ENCODE measurements around the gene PER2.

Gene PER2

GRCh38 chr2:238282861-238283738 lies 5.3 kb downstream of the PER2 start:
- H3K4me1 ChIP-seq, result peaks cover 0 to 82% (median 43%) of the 10 kb centered on the region in 4 donors

GRCh38 chr2:238281826-238282480 lies 6.5 kb downstream of the PER2 start:
- peaks cover 4 to 24% (median 10%) of the 10 kb centered on the region in 3 donors for H3K36me3 ChIP-seq
- no peaks in the 10 kb centered on the region for H3K9me3 ChIP-seq
- H3K27me3 ChIP-seq, result no peaks in the 10 kb centered on the region
- no peak for DNase-seq
- H3K4me3 ChIP-seq, result no peak overlapping the region
- no peak for TF ChIP-seq CTCF (IDR thresholded peaks at IDR 0.05)
- H3K27ac ChIP-seq, result no peak overlapping the region
- peaks cover 0 to 73% (median 33%) of the 10 kb centered on the region in 4 donors for H3K4me1 ChIP-seq
- intact Hi-C loops (cut with DNase I; ENCODE audit: low total_unique reads), result loop anchor here (10.0 kb wide), 1 partner anchor 1963 kb away; no protein-coding TSS in a partner anchor

More at GRCh38 chr2:238282861-238283738, 5.3 kb downstream of the PER2 start:
- no peak overlapping the region for H3K4me3 ChIP-seq
- H3K9me3 ChIP-seq, result no peaks in the 10 kb centered on the region
- no peaks in the 10 kb centered on the region for H3K27me3 ChIP-seq
- H3K36me3 ChIP-seq, result peaks cover 0 to 12% (median 0%) of the 10 kb centered on the region in 3 donors
- H3K27ac ChIP-seq, result no peak overlapping the region
- intact Hi-C loops (cut with DNase I; ENCODE audit: low total_unique reads), result loop anchor here (10.0 kb wide), 1 partner anchor 1962 kb away; no protein-coding TSS in a partner anchor
- DNase-seq, result no peak
- TF ChIP-seq CTCF (IDR thresholded peaks at IDR 0.05), result no peak

DNA sequence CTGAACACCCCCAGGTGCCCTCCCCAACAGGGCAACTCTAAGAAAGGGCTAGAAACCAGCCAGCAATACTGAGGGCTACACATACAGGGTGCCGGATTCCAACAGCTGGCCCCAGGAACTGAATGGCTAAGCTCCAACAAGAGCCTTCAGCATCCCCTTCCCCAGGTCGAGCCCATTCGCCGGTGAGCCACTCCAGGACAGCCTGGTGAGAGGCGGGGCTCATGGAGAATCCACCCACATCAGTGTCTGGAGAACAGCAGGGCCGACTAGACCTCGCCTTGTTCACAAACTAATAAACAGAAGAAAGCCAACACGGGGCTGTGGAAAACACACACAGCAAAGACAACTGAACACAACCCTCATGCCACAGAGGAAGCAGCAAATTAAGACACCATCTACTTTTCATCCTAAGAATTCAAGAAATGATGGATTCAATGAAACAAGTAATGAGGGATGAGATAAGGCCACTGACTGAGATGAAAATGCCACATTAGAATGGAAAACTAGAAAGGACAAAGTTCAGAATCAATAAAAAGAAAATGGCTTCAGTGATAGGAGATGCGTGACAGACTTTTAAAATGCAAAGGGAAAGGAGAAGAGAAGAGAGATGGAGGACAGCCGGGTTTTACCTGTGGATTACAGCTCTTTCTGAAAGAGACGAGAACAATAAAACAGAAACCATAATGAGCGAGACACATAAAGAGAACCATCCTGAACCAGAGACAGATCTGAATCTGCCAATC lies 8.2 kb downstream of the PER2 start:
- TF ChIP-seq CTCF (IDR thresholded peaks at IDR 0.05), result no peak
- DNase-seq, result no peak
- Histone ChIP-seq H3K4me1 (peaks cover 0 to 57% (median 17%) of the 10 kb centered on the region in 4 donors), H3K9me3 (no peaks in the 10 kb centered on the region), H3K27ac (no peak overlapping the region), H3K36me3 (peaks cover 19 to 41% (median 27%) of the 10 kb centered on the region in 3 donors), H3K4me3 (no peak overlapping the region), H3K27me3 (no peaks in the 10 kb centered on the region)
- intact Hi-C loops (cut with DNase I; ENCODE audit: low total_unique reads), result loop anchor here (10.0 kb wide), 1 partner anchor 1965 kb away; no protein-coding TSS in a partner anchor

- H3K27ac ChIP-seq, result no peak overlapping the region
- H3K9me3 ChIP-seq, result no peaks in the 10 kb centered on the region
- no peak for TF ChIP-seq CTCF (IDR thresholded peaks at IDR 0.05)
- H3K4me3 ChIP-seq, result no peak overlapping the region
- peaks cover 29 to 50% (median 37%) of the 10 kb centered on the region in 3 donors for H3K36me3 ChIP-seq
- DNase-seq, result no peak
- intact Hi-C loops (cut with DNase I; ENCODE audit: low total_unique reads), result no loop called here
- no peaks in the 10 kb centered on the region for H3K27me3 ChIP-seq
- H3K4me1 ChIP-seq, result peaks cover 0 to 48% (median 8%) of the 10 kb centered on the region in 4 donors
Observed at GRCh38 chr2:238279324-238279682, 9.1 kb downstream of the PER2 start.

DNA sequence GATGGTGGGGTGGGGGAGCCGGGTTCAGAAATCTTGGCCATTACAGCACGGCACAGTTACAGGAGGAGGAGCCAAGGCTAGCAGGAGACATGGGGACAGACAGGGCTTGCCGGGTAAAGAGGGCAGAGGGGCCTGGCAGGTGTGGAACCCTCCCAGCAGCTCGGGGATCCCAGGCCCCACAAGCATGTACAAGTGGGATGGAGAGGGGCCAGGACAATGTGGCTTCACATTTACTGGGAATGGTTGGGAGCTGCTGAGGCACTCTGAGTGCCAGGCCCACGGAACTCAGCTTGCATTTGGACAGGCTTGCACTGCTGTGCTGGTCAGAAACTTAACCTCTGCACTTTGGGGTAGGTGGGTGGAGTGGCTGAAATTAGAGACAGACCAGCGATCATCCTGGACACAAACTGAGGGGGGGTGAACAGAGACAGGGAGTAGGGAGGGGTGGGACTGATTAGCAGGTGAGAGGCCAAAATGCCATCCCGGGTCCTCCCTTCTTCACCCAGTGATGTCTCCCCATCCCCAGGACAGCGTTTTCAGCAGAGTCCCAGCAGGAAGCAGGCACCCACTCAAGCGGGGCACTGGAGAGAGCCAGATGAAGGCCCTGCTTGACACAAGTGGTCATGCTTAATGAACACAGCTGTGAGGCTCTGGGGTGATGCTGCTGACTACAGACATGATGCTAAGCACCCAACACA lies 9.6 kb downstream of the PER2 start:
- TF ChIP-seq CTCF (IDR thresholded peaks at IDR 0.05), result no peak
- Histone ChIP-seq H3K9me3 (no peaks in the 10 kb centered on the region), H3K27me3 (no peaks in the 10 kb centered on the region), H3K27ac (no peak overlapping the region), H3K36me3 (peaks cover 33 to 55% (median 42%) of the 10 kb centered on the region in 3 donors), H3K4me1 (peaks cover 0 to 44% (median 5%) of the 10 kb centered on the region in 4 donors), H3K4me3 (no peak overlapping the region)
- intact Hi-C loops (cut with DNase I; ENCODE audit: low total_unique reads), result no loop called here
- no peak for DNase-seq
